Ishikawa (cell line): ENCODE measurements around the gene TBC1D22A.

Source experiments
- CEBPB ChIP-seq: IDR thresholded peaks from 2 replicates; pipeline ENCODE4 v1.6.1; 2012
- CREB1 ChIP-seq: IDR thresholded peaks from 2 replicates; pipeline ENCODE4 v1.6.1; 2012; ENCODE audit warnings: low read depth
- EGR1 ChIP-seq: IDR thresholded peaks from 2 replicates; pipeline ENCODE4 v1.6.1; 2012
- EP300 ChIP-seq: IDR thresholded peaks from 2 replicates; pipeline ENCODE4 v1.6.1; 2012; ENCODE audit warnings: borderline replicate concordance
- FOXM1 ChIP-seq: IDR thresholded peaks from 2 replicates; pipeline ENCODE4 v1.6.1; 2012; ENCODE audit warnings: low read depth, borderline replicate concordance
- NFIC ChIP-seq: IDR thresholded peaks from 2 replicates; pipeline ENCODE4 v1.6.1; 2012
- RAD21 ChIP-seq: IDR thresholded peaks from 2 replicates; pipeline ENCODE4 v1.6.1; 2012; ENCODE audit warnings: low read depth
- TAF1 ChIP-seq: IDR thresholded peaks from 2 replicates; pipeline ENCODE4 v1.6.1; 2012; ENCODE audit warnings: low read depth, mild to moderate bottlenecking
- TCF12 ChIP-seq: IDR thresholded peaks from 2 replicates; pipeline ENCODE4 v1.6.1; 2012; ENCODE audit warnings: low read depth
- TEAD4 ChIP-seq: IDR thresholded peaks from 2 replicates; pipeline ENCODE4 v1.6.1; 2012
- YY1 ChIP-seq: IDR thresholded peaks from 2 replicates; pipeline ENCODE4 v1.6.1; 2012; ENCODE audit warnings: low read depth
- ZBTB7A ChIP-seq: IDR thresholded peaks from 2 replicates; pipeline ENCODE4 v1.6.1; 2012; ENCODE audit warnings: low read depth
- TF ChIP-seq, protein P1 (sequence below): IDR thresholded peaks from 2 replicates; pipeline ENCODE4 v1.6.1; 2012
- TF ChIP-seq, protein P2 (sequence below): IDR thresholded peaks from 2 replicates; pipeline ENCODE4 v1.6.1; 2012
- TF ChIP-seq, protein P3 (sequence below): IDR thresholded peaks from 2 replicates; pipeline ENCODE4 v1.6.1; 2012; ENCODE audit warnings: low read depth, mild to moderate bottlenecking

The TBC1D22A gene

DNA sequence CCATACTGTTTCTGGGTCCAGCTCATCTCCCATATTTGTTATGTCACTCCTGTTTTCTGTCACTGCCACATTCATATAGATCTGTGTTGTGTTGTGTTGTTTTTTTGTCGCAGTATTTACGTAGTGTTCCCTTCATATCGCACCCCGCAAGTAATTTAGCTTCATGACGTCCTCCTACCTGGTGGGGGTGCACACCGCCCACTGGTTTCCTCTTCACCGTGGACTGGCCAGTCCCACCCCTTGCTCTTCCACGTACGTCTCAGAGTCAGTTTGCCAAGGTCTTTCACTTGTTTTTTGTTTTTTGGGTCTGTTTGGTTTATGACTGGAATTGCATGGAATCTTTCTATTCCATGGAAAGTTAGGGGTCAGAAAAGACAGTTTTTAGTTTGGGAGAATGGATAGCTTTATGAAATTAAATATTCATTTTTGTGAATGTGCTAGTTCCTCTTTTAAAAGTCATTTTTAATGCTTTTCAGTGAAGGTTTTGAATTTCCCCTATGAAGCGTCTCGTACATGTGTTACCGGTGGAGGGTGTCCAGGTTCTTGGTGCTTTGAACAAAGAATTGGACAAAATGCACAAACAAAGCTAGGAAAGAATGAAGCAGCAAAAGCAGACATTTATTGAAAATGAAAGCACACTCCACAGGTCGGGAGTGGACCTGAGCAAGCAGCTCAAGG is 134.3 kb downstream of the TBC1D22A start:
- no peak for TF ChIP-seq TEAD4

DNA sequence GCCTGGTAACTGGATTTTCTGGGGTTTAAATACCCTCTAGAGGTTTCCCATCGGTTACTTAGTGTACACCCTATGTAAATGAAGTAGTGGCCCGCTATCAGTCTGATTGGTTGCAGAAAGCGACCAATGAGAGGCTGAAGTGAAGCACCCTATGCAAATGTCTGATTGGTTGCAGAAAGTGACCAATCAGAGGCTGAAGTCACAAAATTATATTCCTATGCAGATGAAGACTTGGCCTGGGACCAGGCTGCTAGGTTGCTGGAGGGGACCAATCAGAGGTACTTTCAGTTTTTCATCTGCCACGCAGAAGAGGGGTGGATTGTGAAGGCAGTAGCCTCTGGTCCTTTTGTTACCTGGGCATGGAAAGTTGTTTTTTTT is 134.8 kb downstream of the TBC1D22A start:
- TF ChIP-seq TAF1 (no peak), EP300 (no peak), ZBTB7A (no peak), YY1 (no peak), CEBPB (no peak), TEAD4 (no peak), FOXM1 (no peak), NFIC (no peak), TCF12 (no peak)
- TF ChIP-seq, protein P1, sequence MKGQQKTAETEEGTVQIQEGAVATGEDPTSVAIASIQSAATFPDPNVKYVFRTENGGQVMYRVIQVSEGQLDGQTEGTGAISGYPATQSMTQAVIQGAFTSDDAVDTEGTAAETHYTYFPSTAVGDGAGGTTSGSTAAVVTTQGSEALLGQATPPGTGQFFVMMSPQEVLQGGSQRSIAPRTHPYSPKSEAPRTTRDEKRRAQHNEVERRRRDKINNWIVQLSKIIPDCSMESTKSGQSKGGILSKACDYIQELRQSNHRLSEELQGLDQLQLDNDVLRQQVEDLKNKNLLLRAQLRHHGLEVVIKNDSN, result no peak
- TF ChIP-seq, protein P2, sequence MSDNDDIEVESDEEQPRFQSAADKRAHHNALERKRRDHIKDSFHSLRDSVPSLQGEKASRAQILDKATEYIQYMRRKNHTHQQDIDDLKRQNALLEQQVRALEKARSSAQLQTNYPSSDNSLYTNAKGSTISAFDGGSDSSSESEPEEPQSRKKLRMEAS, result no peak

DNA sequence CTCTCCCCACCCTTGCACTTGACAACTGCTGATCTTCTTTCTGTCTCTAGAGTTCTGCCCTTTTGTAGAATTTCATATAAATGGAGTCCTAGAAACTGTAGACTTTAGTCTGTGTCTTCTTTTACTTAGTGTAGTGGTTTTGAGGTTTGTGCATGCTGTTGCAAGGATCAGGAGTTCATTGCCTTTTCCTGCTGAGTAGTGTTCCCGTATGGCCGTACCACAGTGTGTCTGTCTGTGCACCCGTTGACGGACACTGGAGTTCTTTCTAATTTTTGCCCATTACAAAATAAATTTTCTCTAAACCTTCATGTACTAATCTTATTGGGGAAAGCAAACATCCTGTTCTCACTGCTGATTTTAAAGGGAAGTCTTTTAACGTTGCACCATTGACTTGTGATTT is 138.1 kb downstream of the TBC1D22A start:
- TF ChIP-seq EGR1 (no peak), EP300 (no peak), CREB1 (no peak), ZBTB7A (no peak), TAF1 (no peak), YY1 (no peak), CEBPB (no peak), NFIC (no peak), RAD21 (no peak), TCF12 (no peak), TEAD4 (no peak), FOXM1 (no peak)
- TF ChIP-seq, protein P1, result no peak
- TF ChIP-seq, protein P2, result no peak
- TF ChIP-seq, protein P3, sequence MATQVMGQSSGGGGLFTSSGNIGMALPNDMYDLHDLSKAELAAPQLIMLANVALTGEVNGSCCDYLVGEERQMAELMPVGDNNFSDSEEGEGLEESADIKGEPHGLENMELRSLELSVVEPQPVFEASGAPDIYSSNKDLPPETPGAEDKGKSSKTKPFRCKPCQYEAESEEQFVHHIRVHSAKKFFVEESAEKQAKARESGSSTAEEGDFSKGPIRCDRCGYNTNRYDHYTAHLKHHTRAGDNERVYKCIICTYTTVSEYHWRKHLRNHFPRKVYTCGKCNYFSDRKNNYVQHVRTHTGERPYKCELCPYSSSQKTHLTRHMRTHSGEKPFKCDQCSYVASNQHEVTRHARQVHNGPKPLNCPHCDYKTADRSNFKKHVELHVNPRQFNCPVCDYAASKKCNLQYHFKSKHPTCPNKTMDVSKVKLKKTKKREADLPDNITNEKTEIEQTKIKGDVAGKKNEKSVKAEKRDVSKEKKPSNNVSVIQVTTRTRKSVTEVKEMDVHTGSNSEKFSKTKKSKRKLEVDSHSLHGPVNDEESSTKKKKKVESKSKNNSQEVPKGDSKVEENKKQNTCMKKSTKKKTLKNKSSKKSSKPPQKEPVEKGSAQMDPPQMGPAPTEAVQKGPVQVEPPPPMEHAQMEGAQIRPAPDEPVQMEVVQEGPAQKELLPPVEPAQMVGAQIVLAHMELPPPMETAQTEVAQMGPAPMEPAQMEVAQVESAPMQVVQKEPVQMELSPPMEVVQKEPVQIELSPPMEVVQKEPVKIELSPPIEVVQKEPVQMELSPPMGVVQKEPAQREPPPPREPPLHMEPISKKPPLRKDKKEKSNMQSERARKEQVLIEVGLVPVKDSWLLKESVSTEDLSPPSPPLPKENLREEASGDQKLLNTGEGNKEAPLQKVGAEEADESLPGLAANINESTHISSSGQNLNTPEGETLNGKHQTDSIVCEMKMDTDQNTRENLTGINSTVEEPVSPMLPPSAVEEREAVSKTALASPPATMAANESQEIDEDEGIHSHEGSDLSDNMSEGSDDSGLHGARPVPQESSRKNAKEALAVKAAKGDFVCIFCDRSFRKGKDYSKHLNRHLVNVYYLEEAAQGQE, result no peak

DNA sequence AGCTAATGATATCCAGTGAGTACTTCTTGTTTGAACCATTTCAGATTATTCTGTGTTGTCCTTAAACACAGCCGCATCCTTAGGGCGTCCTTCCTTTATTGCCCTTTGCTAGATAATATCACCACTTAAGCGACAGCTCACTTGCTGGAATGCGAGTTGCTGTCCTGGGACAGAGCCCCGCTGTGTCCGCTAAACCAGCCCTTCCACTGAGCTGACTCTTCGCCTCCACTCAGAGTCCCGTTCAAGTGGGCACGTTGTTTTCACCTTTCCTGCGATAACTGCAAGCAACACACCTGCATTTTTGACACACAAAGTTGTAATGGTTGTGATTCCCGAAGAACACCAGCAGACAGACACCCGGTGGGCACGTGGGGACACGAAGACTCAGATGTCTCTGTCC is 140.0 kb downstream of the TBC1D22A start:
- TF ChIP-seq ZBTB7A, result no peak
- TF ChIP-seq TAF1, result no peak
- no peak for TF ChIP-seq CEBPB
- TF ChIP-seq RAD21, result no peak
- TF ChIP-seq, protein P1, result no peak
- no peak for TF ChIP-seq FOXM1
- TF ChIP-seq YY1, result no peak
- TF ChIP-seq EP300, result no peak
- TF ChIP-seq, protein P3, result no peak
- no peak for TF ChIP-seq CREB1
- TF ChIP-seq TCF12, result no peak
- no peak for TF ChIP-seq TEAD4
- TF ChIP-seq, protein P2, result no peak
- no peak for TF ChIP-seq EGR1

DNA sequence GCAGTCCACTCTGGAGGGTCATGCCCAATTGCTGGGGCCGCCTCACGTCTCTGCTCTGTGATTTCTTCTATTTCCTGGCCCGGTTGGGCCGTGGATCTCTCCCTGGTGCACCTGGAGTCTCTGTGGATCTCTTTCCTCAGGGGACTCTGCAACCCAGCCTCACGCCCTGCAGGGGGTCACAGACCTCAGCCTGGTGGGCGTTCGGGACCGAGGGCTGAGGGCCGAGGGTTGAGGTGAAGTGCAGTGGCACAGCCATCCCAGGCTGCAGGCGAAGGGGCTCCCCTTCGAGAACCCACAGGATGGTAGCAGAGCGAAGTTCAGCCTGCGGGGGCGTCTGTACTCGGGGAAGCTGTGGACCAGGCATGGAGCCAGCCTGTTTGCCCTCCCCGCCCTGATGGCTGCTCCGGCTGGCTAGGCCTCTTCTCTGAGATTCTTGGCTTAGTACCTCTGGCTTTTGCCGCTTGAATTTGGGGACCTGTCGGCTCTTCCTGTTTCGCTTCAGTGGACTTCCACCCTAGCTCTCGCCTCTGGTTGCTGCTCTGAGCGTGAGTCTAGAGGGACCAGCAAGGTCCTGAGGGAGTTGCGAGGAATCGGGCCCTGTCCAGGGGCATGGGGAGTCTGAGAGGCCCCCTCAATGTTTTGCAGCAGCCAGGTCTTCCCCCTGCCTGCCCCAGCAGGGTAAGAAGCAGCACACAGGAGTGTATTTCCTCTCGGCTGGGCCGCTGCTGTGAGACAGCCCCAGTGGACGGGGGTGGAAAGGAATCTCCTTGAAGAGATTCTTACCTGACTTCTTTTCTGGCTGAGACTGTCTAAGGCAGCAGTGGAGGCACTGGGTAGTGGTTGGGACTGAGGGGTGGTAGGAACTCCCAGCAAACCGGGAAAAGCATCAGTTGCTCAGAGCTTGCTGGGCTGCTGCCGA is 140.8 kb downstream of the TBC1D22A start:
- no peak for TF ChIP-seq RAD21
- TF ChIP-seq ZBTB7A, result no peak
- TF ChIP-seq EGR1, result no peak
- no peak for TF ChIP-seq CREB1
- TF ChIP-seq, protein P1, result no peak
- TF ChIP-seq NFIC, result no peak
- TF ChIP-seq, protein P2, result no peak
- no peak for TF ChIP-seq TCF12
- TF ChIP-seq EP300, result no peak
- TF ChIP-seq FOXM1, result no peak
- TF ChIP-seq, protein P3, result no peak
- TF ChIP-seq CEBPB, result no peak
